HCT116 (cell line): Measurements from ENCODE around the gene BMAL1. TPM values are rescaled to one million over a fixed set of nuclear protein-coding genes. Genes with fewer than 3 reads are reported as not detected.

Source experiments
- ATAC-seq: fragments of 200-7000 bp; cut with Tn5 transposase; 2 replicates; pipeline ENCODE4 v1.9.1; 2020; ENCODE audit warnings: mild to moderate bottlenecking, moderate library complexity
- BruUV-seq: library from RNA; stranded (reverse); fragments of 400-500 nt; replicated peaks from 2 replicates; lab custom pipeline; 2021; lab: Mats Ljungman, UMichigan
- CTCF ChIA-PET: fragments of 300-600 bp; sonication (Branson Sonifier 250); formaldehyde crosslinking; loops from one replicate; lab custom pipeline; 2021; ENCODE audit warnings: antibody characterized with exemption; lab: Charles Lee
- POLR2A ChIA-PET: fragments of 300-600, 350-600 bp; sonication (Branson Sonifier 250); formaldehyde crosslinking; loops from one replicate; lab custom pipeline; 2021; ENCODE audit warnings: antibody characterized with exemption; lab: Charles Lee
- RAD21 ChIA-PET, 2 experiments: fragments of 300-600 bp; sonication (Branson Sonifier 250); formaldehyde crosslinking; loops; one replicate each; lab custom pipeline; 2023; ENCODE audit warnings: low total read pairs in 2 of 2; ENCODE audit not compliant: uncharacterized antibody in 2 of 2, unreplicated experiment in 2 of 2, low non-redundant PET in 1 of 2; lab: Charles Lee
- DNase-seq: peaks from one replicate; pipeline ENCODE4 v3.0.0-alpha.2; 2010; ENCODE audit warnings: low read depth, low spot score
- H2AFZ ChIP-seq: fragments of 200-600 bp; shearing (Covaris generic), sonication (generic); 2 replicates; pipeline ENCODE4 v1.6.1; 2017; ENCODE audit warnings: low read depth, mixed run types, mixed read lengths, antibody characterized with exemption, low read length; ENCODE audit not compliant: poor library complexity, severe bottlenecking
- H3K27ac ChIP-seq: 2 replicates; pipeline ENCODE4 v1.5.1; 2012; ENCODE audit warnings: low read depth, low read length
- H3K27me3 ChIP-seq: fragments of 200-600 bp; sonication (generic); 2 replicates; pipeline ENCODE4 v1.6.1; 2016; ENCODE audit warnings: mixed run types, low read length, mixed read lengths; ENCODE audit not compliant: insufficient read depth
- H3K36me3 ChIP-seq, 2 experiments: fragments of 200-500 bp in 1 of 2; fragments of 200-600 bp in 1 of 2; sonication (Bioruptor generic) in 1 of 2; sonication (generic) in 1 of 2; 2 replicates each; pipeline versions ENCODE4 v1.5.1 to v1.6.1; 2014 to 2016; ENCODE audit warnings: low read length in 2 of 2, inconsistent platforms in 1 of 2, mixed read lengths in 1 of 2, mixed run types in 1 of 2; ENCODE audit not compliant: insufficient read depth in 2 of 2, control insufficient read depth in 1 of 2
- H3K4me1 ChIP-seq, 2 experiments: fragments of 200-600 bp in 1 of 2; sonication (generic) in 1 of 2; 2 replicates each; pipeline versions ENCODE4 v1.5.1 to v1.6.1; 2012 to 2017; ENCODE audit warnings: low read length in 2 of 2, inconsistent platforms in 1 of 2, mild to moderate bottlenecking in 1 of 2, mixed read lengths in 1 of 2, mixed run types in 1 of 2, moderate library complexity in 1 of 2; ENCODE audit not compliant: insufficient read depth in 2 of 2, control insufficient read depth in 1 of 2
- H3K4me2 ChIP-seq: fragments of 200-600 bp; sonication (generic); 2 replicates; pipeline ENCODE4 v1.6.1; 2017; ENCODE audit warnings: mixed run types, low read length, mixed read lengths
- H3K4me3 ChIP-seq, 2 experiments: fragments of 200-600 bp in 1 of 2; sonication (generic) in 1 of 2; replicated peaks in 1 of 2; 2 replicates each; pipeline ENCODE4 v1.5.1; 2011 to 2016; ENCODE audit warnings: low read length in 2 of 2, control low read depth in 1 of 2, low read depth in 1 of 2, mild to moderate bottlenecking in 1 of 2, mixed read lengths in 1 of 2, mixed run types in 1 of 2
- H3K79me2 ChIP-seq: fragments of 200-600 bp; sonication (generic); 2 replicates; pipeline ENCODE4 v1.6.1; 2017; ENCODE audit warnings: mild to moderate bottlenecking, mixed run types, low read length, moderate library complexity, mixed read lengths; ENCODE audit not compliant: insufficient read depth
- H3K9ac ChIP-seq: fragments of 200-600 bp; sonication (generic); 2 replicates; pipeline ENCODE4 v1.6.1; 2016; ENCODE audit warnings: low read length, mixed read lengths
- H3K9me2 ChIP-seq: fragments of 200-600 bp; sonication (generic), shearing (Covaris generic); 2 replicates; pipeline ENCODE4 v1.6.1; 2017; ENCODE audit warnings: mixed run types, mild to moderate bottlenecking, moderate library complexity; ENCODE audit not compliant: insufficient read depth
- H3K9me3 ChIP-seq, 2 experiments: fragments of 200-500 bp in 1 of 2; fragments of 200-600 bp in 1 of 2; sonication (Bioruptor generic) in 1 of 2; sonication (generic) in 1 of 2; 2 replicates each; pipeline ENCODE4 v1.6.1; 2014 to 2017; ENCODE audit warnings: low read length in 2 of 2, mixed read lengths in 2 of 2, inconsistent platforms in 1 of 2, low read depth in 1 of 2, mild to moderate bottlenecking in 1 of 2, mixed run types in 1 of 2, moderate library complexity in 1 of 2; ENCODE audit not compliant: control insufficient read depth in 1 of 2, insufficient read depth in 1 of 2
- H4K20me1 ChIP-seq: fragments of 200-600 bp; sonication (generic), shearing (Covaris generic); 2 replicates; pipeline ENCODE4 v1.6.1; 2017; ENCODE audit warnings: mixed run types, mild to moderate bottlenecking, moderate library complexity; ENCODE audit not compliant: insufficient read depth
- CEBPB ChIP-seq: IDR thresholded peaks from 2 replicates; pipeline ENCODE4 v1.6.1; 2012; ENCODE audit warnings: low read depth
- ELF1 ChIP-seq: IDR thresholded peaks from 2 replicates; pipeline ENCODE4 v1.6.1; 2012; ENCODE audit warnings: low read depth, borderline replicate concordance
- EZH2phosphoT487 ChIP-seq: fragments of 200-600 bp; IDR thresholded peaks from 2 replicates; pipeline ENCODE4 v1.6.1; 2018; ENCODE audit warnings: antibody characterized with exemption, borderline replicate concordance
- POLR2A ChIP-seq: IDR thresholded peaks from 2 replicates; pipeline ENCODE4 v1.7.0; 2011; ENCODE audit warnings: borderline replicate concordance; ENCODE audit not compliant: insufficient read depth, insufficient read length; ENCODE audit errors: extremely low read depth
- RAD21 ChIP-seq: IDR thresholded peaks from 2 replicates; pipeline ENCODE4 v1.6.1; 2012; ENCODE audit warnings: low read depth, mild to moderate bottlenecking
- SRF ChIP-seq: IDR thresholded peaks from 2 replicates; pipeline ENCODE4 v1.6.1; 2012; ENCODE audit warnings: low read depth
- TCF7L2 ChIP-seq: IDR thresholded peaks from 2 replicates; pipeline ENCODE4 v1.7.0; 2011; ENCODE audit warnings: borderline replicate concordance, inconsistent platforms; ENCODE audit not compliant: insufficient read depth, insufficient read length; ENCODE audit errors: extremely low read depth
- ZFX ChIP-seq: fragments of 450-650 bp; IDR thresholded peaks from 2 replicates; pipeline ENCODE4 v1.6.1; 2017
- intact Hi-C: fragments of 100-400 bp; cut with micrococcal nuclease; formaldehyde crosslinking; loops from 2 replicates; pipeline ENCODE4 v1.10.0; 2022
- total RNA-seq: library from RNA; stranded (reverse); gene quantifications from one replicate; pipeline ENCODE4 v1.2.1, GENCODE V29; 2021; ENCODE audit not compliant: unreplicated experiment
- TF ChIP-seq, protein P1 (sequence below): IDR thresholded peaks from 2 replicates; pipeline ENCODE4 v1.6.1; 2011; ENCODE audit warnings: mild to moderate bottlenecking, low read length, moderate library complexity; ENCODE audit not compliant: insufficient replicate concordance; ENCODE audit errors: extremely low read depth
- TF ChIP-seq, protein P2 (sequence below): IDR thresholded peaks from 2 replicates; pipeline ENCODE4 v1.6.1; 2012

BMAL1 gene
- total RNA-seq, 1 experiment from 2014 or later = 17.6 TPM

DNA sequence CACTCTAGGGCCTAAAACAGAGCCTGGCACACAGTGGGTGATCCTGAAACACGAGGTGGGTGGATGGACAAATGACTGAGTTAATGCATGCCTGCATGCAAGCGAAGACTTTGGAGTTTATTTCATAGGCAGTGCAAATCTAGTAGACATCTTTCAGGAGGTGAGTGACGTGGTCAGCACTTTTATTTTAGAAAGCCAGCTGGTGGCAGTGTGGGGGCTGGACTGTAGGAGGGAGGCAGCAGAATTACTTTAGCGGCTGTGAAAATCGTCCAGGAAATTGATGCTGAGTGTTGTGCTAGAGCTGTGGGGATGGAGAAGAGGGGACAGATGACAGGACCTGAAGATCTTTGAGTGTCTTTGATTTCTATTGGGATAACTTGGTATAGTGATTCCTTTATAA lies 47.1 kb downstream of the BMAL1 start:
- H3K36me3 ChIP-seq = no peaks in the 10 kb centered on the region
- H3K79me2 ChIP-seq = no peaks in the 10 kb centered on the region
- POLR2A ChIA-PET = no interaction called here
- H3K4me2 ChIP-seq = no peak overlapping the region
- ATAC-seq = no peak
- no peak overlapping the region for H2AFZ ChIP-seq
- H3K27ac ChIP-seq = no peak overlapping the region
- RAD21 ChIA-PET = no interaction called here
- intact Hi-C loops = no loop called here
- H3K9ac ChIP-seq = no peak overlapping the region
- H3K9me3 ChIP-seq = no peaks in the 10 kb centered on the region
- no peaks in the 10 kb centered on the region for H4K20me1 ChIP-seq
- BruUV-seq = no TSS peak
- no peaks in the 10 kb centered on the region for H3K9me2 ChIP-seq
- no peak for DNase-seq
- no peak for TF ChIP-seq EZH2phosphoT487
- TF ChIP-seq, protein P1, sequence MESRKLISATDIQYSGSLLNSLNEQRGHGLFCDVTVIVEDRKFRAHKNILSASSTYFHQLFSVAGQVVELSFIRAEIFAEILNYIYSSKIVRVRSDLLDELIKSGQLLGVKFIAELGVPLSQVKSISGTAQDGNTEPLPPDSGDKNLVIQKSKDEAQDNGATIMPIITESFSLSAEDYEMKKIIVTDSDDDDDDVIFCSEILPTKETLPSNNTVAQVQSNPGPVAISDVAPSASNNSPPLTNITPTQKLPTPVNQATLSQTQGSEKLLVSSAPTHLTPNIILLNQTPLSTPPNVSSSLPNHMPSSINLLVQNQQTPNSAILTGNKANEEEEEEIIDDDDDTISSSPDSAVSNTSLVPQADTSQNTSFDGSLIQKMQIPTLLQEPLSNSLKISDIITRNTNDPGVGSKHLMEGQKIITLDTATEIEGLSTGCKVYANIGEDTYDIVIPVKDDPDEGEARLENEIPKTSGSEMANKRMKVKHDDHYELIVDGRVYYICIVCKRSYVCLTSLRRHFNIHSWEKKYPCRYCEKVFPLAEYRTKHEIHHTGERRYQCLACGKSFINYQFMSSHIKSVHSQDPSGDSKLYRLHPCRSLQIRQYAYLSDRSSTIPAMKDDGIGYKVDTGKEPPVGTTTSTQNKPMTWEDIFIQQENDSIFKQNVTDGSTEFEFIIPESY = no peak
- TF ChIP-seq ZFX = no peak
- TF ChIP-seq TCF7L2 = no peak
- no peak for TF ChIP-seq POLR2A
- TF ChIP-seq, protein P2, sequence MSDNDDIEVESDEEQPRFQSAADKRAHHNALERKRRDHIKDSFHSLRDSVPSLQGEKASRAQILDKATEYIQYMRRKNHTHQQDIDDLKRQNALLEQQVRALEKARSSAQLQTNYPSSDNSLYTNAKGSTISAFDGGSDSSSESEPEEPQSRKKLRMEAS = no peak
- TF ChIP-seq ELF1 = no peak
- no peak for TF ChIP-seq CEBPB
- no peak for TF ChIP-seq RAD21
- TF ChIP-seq SRF = no peak
- no peak overlapping the region for H3K4me3 ChIP-seq
- no peaks in the 10 kb centered on the region for H3K27me3 ChIP-seq
- CTCF ChIA-PET = no interaction called here
- peaks cover 7 to 10% of the 10 kb centered on the region in 2 experiments for H3K4me1 ChIP-seq
